ENCODE measurements around the gene CSTF3. TPM values are rescaled to one million over a fixed set of nuclear protein-coding genes. Genes with fewer than 3 reads are reported as not detected.
A peak's percentile ranks its signal among the peaks of the same experiment; 100 is the strongest.

The CSTF3 gene
- total and polyA plus RNA-seq, 2 of the 4 experiments (the other 2 are of a cell fraction), result 14.5 to 23.4 TPM

- no peak for TF ChIP-seq CHD1 (IDR thresholded peaks at IDR 0.05; ENCODE audit: low read depth, low read length)
Observed at GRCh38 chr11:33182246-33182878, 21.1 kb upstream of the CSTF3 start (continued).

GRCh38 chr11:33179348-33179803, 18.1 kb upstream of the CSTF3 start:
- WGBS, 2 experiments (ENCODE audit: extremely low coverage in 2 of 2, insufficient read length in 1 of 2), result no CpG with 5 or more reads among the region's 3 CpGs
- H3K23ac ChIP-seq (ENCODE audit: low read depth, low read length), result no peak overlapping the region
- CTCF ChIA-PET, result no interaction called here

More at GRCh38 chr11:33179348-33179803, 18.1 kb upstream of the CSTF3 start:
- H2BK20ac ChIP-seq (ENCODE audit: low read depth, low read length), result peak overlapping the region; percentile 69
- H3K9me1 ChIP-seq (ENCODE audit: insufficient read depth, low read length), result peaks cover 4% of the 10 kb centered on the region; the same call in 1 of the 2 replicates
- H2BK5ac ChIP-seq (ENCODE audit: low read depth, low read length, poor library complexity, severe bottlenecking), result peak overlapping the region; percentile 86
- intact Hi-C loops (cut with micrococcal nuclease) (no loop called here), in situ Hi-C loops (cut with MboI; ENCODE audit: low sequenced_read_pairs) (loop anchor here (5.0 kb wide), 1 partner anchor 78 kb away; the partner anchor contains the start of gene HIPK3), dilution Hi-C loops (cut with HindIII; ENCODE audit: low sequenced_read_pairs, unreplicated experiment) (no loop called here)
- H3K4me3 ChIP-seq (ENCODE audit: insufficient read depth, low read depth, low read length), result no peak overlapping the region
- no peaks in the 10 kb centered on the region for H4K20me1 ChIP-seq (ENCODE audit: insufficient read depth, low read length)
- no peaks in the 10 kb centered on the region for H3K27me3 ChIP-seq (ENCODE audit: control insufficient read depth, insufficient read depth, low read length)
- no peak overlapping the region; the same call in 2 of the 3 replicates for H2BK15ac ChIP-seq (ENCODE audit: low read depth, low read length)
- H2AFZ ChIP-seq (replicated peaks; ENCODE audit: low read length, poor library complexity), result no peak overlapping the region
- ATAC-seq (ENCODE audit: low read depth) (no peak), DNase-seq (no peak)
- H2AK5ac ChIP-seq (ENCODE audit: low read depth, low read length), result no peak overlapping the region
- H3K27ac ChIP-seq (ENCODE audit: insufficient read depth, low read length), result no peak overlapping the region
- no peak overlapping the region for H3K9ac ChIP-seq (ENCODE audit: low read depth, low read length)
- POLR2A ChIA-PET (ENCODE audit: unreplicated experiment), result no interaction called here
- peak overlapping the region; percentile 2; the same call in 1 of the 2 replicates for H4K91ac ChIP-seq (ENCODE audit: insufficient read depth, low read depth, low read length)
- H4K8ac ChIP-seq (ENCODE audit: low read depth in 2 of 2, low read length in 2 of 2), result peak overlapping the region in 1 of 2 experiments; percentile 43; a peak in 2 of 4 replicates
- no peak for TF ChIP-seq CTCF (conservative IDR thresholded peaks at IDR 0.05; ENCODE audit: low read depth, low read length)
- no peak overlapping the region for H3K56ac ChIP-seq (ENCODE audit: extremely low read depth, insufficient read depth, low read length)
- H3K4ac ChIP-seq (ENCODE audit: low read depth, low read length), result peak overlapping the region; percentile 41
- peak overlapping the region; percentile 20 for H2BK120ac ChIP-seq (ENCODE audit: low read depth, low read length)
- H3K4me1 ChIP-seq (ENCODE audit: control insufficient read depth, insufficient read depth, low read length), result peaks cover 9% of the 10 kb centered on the region
- no peaks in the 10 kb centered on the region for H3K36me3 ChIP-seq (ENCODE audit: control insufficient read depth, insufficient read depth, low read length)
- peaks cover 0 to 5% of the 10 kb centered on the region in 2 experiments; a peak in 2 of 4 replicates for H3K79me1 ChIP-seq (ENCODE audit: low read depth in 1 of 2, low read length in 2 of 2)
- peak overlapping the region; percentile 61; the same call in 1 of the 2 replicates for H3K18ac ChIP-seq (ENCODE audit: low read depth, low read length)
- no peak overlapping the region for H2AK9ac ChIP-seq (replicated peaks; ENCODE audit: low read depth, low read length, poor library complexity)
- BruUV-seq (replicated peaks), result no TSS peak
- H3K4me2 ChIP-seq (ENCODE audit: low read depth, low read length), result peak overlapping the region; percentile 23; the same call in 1 of the 2 replicates
- H3K9me3 ChIP-seq (ENCODE audit: control insufficient read depth, insufficient read depth, low read length), result no peaks in the 10 kb centered on the region
- H4K5ac ChIP-seq (ENCODE audit: low read depth, low read length), result peak overlapping the region; percentile 37; the same call in 1 of the 2 replicates
- peak overlapping the region; percentile 46; the same call in 1 of the 2 replicates for H3K14ac ChIP-seq (replicated peaks; ENCODE audit: low read depth, low read length)
